Measurements from ENCODE around the gene GINM1. TPM values are rescaled to one million over a fixed set of nuclear protein-coding genes. Genes with fewer than 3 reads are reported as not detected.
A peak's percentile ranks its signal among the peaks of the same experiment; 100 is the strongest.

The GINM1 gene
- total RNA-seq, 1 experiment from 2014 or later: 25.0 TPM

- Histone ChIP-seq H3K27ac (ENCODE audit: low read depth, low read length) (peak within 1 kb of the TSS; percentile 89), H3K9me3 (ENCODE audit: control insufficient read depth in 1 of 2, insufficient read depth in 1 of 2, low read depth in 1 of 2, low read length in 2 of 2) (no peaks in the 10 kb centered on the region), H3K4me2 (ENCODE audit: low read length) (peak within 1 kb of the TSS; percentile 79), H2AFZ (ENCODE audit: low read depth, low read length, poor library complexity, severe bottlenecking) (peak within 1 kb of the TSS; percentile 51), H3K4me1 (ENCODE audit: control insufficient read depth in 1 of 2, insufficient read depth in 2 of 2, low read length in 2 of 2) (peaks cover 5 to 21% of the 10 kb centered on the region in 2 experiments; a peak in 3 of 4 replicates), H3K4me3 (replicated peaks in 1 of 2; ENCODE audit: low read depth in 1 of 2, low read length in 2 of 2) (peak within 1 kb of the TSS; percentile 66 to 96), H3K9me2 (ENCODE audit: insufficient read depth) (no peaks in the 10 kb centered on the region), H3K9ac (ENCODE audit: low read length) (peak within 1 kb of the TSS; percentile 98), H3K36me3 (ENCODE audit: control insufficient read depth in 1 of 2, insufficient read depth in 2 of 2, low read length in 2 of 2) (no peaks in the 10 kb centered on the region), H3K79me2 (ENCODE audit: insufficient read depth, low read length) (peaks cover 49% of the 10 kb centered on the region), H4K20me1 (ENCODE audit: insufficient read depth) (no peaks in the 10 kb centered on the region), H3K27me3 (ENCODE audit: insufficient read depth, low read length) (no peaks in the 10 kb centered on the region; the same call in 1 of the 2 replicates)
- ChIA-PET CTCF (interaction anchor here (0.7 to 1.8 kb wide), 3 partner anchors 15 to 20 kb away, joined by 3 to 7 read pairs (median 4); partner anchors contain the start of gene GINM1), RAD21 (ENCODE audit: low non-redundant PET in 1 of 2, low total read pairs in 2 of 2, uncharacterized antibody in 2 of 2, unreplicated experiment in 2 of 2) (no interaction called here), POLR2A (no interaction called here)
- intact Hi-C loops (cut with micrococcal nuclease): loop anchor here (1.0 kb wide), 1 partner anchor 19 kb away; no protein-coding TSS in a partner anchor
- no TSS peak for BruUV-seq (replicated peaks)
- DNase-seq (ENCODE audit: low read depth, low spot score) (peak; percentile 87), ATAC-seq (peak; percentile 89)
- TF ChIP-seq EZH2 (IDR thresholded peaks at IDR 0.05) (no peak), ATF3 (IDR thresholded peaks at IDR 0.05) (no peak), SRF (IDR thresholded peaks at IDR 0.05; ENCODE audit: low read depth) (peak; percentile 98), TCF7L2 (IDR thresholded peaks at IDR 0.05; ENCODE audit: borderline replicate concordance, extremely low read depth, insufficient read depth, insufficient read length) (peak; percentile 63), CBX3 (IDR thresholded peaks at IDR 0.05; ENCODE audit: low read depth) (peak; percentile 83), CEBPB (IDR thresholded peaks at IDR 0.05; ENCODE audit: low read depth) (no peak; the same call in 1 of the 2 replicates), SIN3A (IDR thresholded peaks at IDR 0.05; ENCODE audit: low read depth) (peak; percentile 78; the same call in 1 of the 2 replicates), REST (IDR thresholded peaks at IDR 0.05; ENCODE audit: low read depth) (no peak), POLR2A (IDR thresholded peaks at IDR 0.05; ENCODE audit: borderline replicate concordance, extremely low read depth, insufficient read depth, insufficient read length) (peak; percentile 48), EZH2phosphoT487 (IDR thresholded peaks at IDR 0.05; ENCODE audit: borderline replicate concordance) (no peak), CTCF (IDR thresholded peaks at IDR 0.05 in 2 of 3, conservative IDR thresholded peaks at IDR 0.05 in 1 of 3; ENCODE audit: borderline replicate concordance in 1 of 3, insufficient read depth in 1 of 3, low read depth in 2 of 3, low read length in 2 of 3) (peak; percentile 76 to 97 (median 89)), ZFX (IDR thresholded peaks at IDR 0.05) (peak; percentile 39; the same call in 1 of the 2 replicates), POLR2AphosphoS5 (IDR thresholded peaks at IDR 0.05; ENCODE audit: low read depth, low read length) (peak; percentile 94), ZNF274 (IDR thresholded peaks at IDR 0.05; ENCODE audit: low read depth, low read length) (no peak), YY1 (IDR thresholded peaks at IDR 0.05; ENCODE audit: extremely low read depth, insufficient replicate concordance, low read depth, low read length) (peak; percentile 90), FOSL1 (IDR thresholded peaks at IDR 0.05; ENCODE audit: low read depth) (no peak), RAD21 (IDR thresholded peaks at IDR 0.05; ENCODE audit: low read depth) (peak; percentile 77), JUND (IDR thresholded peaks at IDR 0.05) (no peak)
- TF ChIP-seq, protein P1, sequence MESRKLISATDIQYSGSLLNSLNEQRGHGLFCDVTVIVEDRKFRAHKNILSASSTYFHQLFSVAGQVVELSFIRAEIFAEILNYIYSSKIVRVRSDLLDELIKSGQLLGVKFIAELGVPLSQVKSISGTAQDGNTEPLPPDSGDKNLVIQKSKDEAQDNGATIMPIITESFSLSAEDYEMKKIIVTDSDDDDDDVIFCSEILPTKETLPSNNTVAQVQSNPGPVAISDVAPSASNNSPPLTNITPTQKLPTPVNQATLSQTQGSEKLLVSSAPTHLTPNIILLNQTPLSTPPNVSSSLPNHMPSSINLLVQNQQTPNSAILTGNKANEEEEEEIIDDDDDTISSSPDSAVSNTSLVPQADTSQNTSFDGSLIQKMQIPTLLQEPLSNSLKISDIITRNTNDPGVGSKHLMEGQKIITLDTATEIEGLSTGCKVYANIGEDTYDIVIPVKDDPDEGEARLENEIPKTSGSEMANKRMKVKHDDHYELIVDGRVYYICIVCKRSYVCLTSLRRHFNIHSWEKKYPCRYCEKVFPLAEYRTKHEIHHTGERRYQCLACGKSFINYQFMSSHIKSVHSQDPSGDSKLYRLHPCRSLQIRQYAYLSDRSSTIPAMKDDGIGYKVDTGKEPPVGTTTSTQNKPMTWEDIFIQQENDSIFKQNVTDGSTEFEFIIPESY (IDR thresholded peaks at IDR 0.05; ENCODE audit: extremely low read depth, insufficient replicate concordance, low read length): peak; percentile 27
Measured at GRCh38 chr6:149545754-149546471, 20.3 kb upstream of the GINM1 start, which contains the start of gene PPIL4. PPIL4 (minus strand) TSS chr6:149546043; CDS start chr6:149546005, 38 bp downstream.
